ENCODE data around the gene MYO3B.

Gene MYO3B

DNA sequence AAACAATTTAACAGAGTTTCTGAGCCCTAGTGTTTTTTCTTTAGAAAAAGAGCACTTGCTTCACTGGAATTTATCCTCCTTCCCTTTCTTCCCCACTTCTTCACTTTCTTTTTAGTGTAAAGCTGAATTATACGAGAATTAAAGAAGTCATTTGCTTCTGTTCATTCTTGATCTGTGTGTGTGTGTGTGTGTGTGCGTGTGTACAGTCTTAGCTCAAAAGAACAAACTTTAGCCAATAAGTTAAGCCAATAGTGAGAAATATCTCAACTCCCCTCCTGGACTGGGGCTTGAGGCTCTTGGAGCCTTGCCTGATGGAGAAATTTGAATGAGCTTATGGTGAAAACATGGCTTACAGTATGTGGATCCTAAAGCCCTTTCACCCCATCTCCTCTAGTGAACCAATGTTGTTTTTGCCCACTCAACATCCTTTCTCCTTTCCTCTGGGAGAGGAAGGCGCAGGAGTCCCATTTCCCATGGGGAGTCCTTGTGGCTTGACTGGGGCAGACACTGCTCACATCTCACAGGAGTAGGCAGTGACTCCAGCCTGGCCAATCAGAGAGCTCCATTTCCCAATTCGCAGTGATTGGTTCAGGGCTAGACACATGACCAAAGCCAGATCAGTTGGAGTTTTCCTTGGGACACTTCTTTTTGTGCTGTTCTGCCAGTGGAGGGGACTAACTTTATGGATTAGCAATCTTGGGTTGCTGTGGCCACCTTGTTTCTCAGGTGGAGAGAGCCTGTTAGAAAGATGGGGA, 16.3 kb upstream of the MYO3B start:
- DNase-seq (ENCODE audit: low spot score): no peak
- H3K4me3 ChIP-seq: no peak overlapping the region
- TF ChIP-seq, protein P1, sequence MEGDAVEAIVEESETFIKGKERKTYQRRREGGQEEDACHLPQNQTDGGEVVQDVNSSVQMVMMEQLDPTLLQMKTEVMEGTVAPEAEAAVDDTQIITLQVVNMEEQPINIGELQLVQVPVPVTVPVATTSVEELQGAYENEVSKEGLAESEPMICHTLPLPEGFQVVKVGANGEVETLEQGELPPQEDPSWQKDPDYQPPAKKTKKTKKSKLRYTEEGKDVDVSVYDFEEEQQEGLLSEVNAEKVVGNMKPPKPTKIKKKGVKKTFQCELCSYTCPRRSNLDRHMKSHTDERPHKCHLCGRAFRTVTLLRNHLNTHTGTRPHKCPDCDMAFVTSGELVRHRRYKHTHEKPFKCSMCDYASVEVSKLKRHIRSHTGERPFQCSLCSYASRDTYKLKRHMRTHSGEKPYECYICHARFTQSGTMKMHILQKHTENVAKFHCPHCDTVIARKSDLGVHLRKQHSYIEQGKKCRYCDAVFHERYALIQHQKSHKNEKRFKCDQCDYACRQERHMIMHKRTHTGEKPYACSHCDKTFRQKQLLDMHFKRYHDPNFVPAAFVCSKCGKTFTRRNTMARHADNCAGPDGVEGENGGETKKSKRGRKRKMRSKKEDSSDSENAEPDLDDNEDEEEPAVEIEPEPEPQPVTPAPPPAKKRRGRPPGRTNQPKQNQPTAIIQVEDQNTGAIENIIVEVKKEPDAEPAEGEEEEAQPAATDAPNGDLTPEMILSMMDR (IDR thresholded peaks at IDR 0.05): no peak
- no peak overlapping the region for H3K27ac ChIP-seq

DNA sequence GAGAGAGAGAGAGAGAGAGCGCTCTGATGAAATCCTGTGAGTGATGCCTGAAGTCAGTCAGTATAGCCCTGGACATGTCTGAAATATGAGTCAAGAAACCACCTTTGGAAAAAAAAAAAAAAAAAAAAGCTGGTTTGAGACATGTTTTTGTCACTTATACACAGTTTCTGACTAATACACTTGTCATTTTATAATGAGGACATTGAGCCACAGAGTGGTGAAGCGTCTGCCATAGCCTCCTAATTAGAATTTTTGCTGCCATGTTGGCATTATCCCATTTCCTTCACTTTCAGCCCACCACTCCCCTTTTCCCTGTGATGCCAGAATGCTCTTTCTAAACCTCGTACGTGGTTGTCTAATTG, 15.7 kb upstream of the MYO3B start:
- Histone ChIP-seq H3K4me3 (no peak overlapping the region), H3K27ac (no peak overlapping the region)
- TF ChIP-seq, protein P1 (IDR thresholded peaks at IDR 0.05): no peak
- no peak for DNase-seq (ENCODE audit: low spot score)

DNA sequence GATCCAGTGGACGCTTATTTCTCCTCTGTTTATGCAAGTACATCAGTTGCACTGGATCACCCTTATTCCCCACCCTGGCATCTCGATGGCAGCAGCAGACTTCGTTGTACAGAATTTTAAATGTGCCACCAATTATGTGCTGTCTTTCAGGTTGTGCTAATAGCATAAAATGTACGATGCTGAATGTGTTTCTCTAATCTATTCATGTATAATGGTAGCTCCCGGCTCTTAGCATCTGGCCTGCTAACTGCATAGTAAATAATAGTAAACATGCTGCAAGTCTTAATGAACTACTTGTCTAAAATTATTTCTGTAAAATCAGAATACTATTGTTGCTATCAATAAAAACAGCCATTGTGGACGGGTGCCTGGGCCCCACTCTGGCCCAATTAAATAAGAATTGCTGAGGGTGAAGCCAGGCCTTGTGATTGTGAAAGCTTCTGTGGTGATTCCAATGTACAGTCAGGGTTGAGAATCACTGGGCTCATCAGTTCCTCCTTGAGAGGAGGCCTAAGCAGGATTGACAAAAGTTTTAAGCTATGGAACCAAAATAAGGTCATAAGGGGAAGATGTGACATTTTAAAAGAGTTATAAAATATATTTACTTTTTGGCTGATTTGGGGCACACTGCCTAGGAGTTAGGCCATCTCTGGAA, 14.4 kb upstream of the MYO3B start:
- H3K27ac ChIP-seq: no peak overlapping the region
- no peak for DNase-seq (ENCODE audit: low spot score)
- no peak overlapping the region for H3K4me3 ChIP-seq
- TF ChIP-seq, protein P1 (IDR thresholded peaks at IDR 0.05): no peak

DNA sequence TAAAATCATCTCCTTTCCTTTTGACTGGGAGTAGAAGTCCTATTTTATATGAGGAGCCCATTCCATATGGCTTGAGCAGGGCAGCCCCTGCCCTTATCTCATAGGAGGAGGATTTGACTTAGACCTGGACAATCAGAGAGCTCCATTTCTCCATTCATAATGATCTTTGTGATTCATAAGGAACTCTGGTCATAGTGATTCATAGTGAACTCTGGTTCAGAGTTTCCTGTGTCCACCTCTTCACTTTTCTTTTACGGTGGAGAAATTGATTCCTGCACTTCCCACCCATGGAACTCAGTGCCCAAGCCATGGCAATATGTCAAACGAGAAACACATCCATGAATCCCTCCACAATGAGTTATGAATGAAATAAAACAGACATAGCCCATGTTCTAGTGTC, 12.8 kb upstream of the MYO3B start:
- TF ChIP-seq, protein P1 (IDR thresholded peaks at IDR 0.05): no peak
- Histone ChIP-seq H3K4me3 (no peak overlapping the region), H3K27ac (no peak overlapping the region)
- no peak for DNase-seq (ENCODE audit: low spot score)

DNA sequence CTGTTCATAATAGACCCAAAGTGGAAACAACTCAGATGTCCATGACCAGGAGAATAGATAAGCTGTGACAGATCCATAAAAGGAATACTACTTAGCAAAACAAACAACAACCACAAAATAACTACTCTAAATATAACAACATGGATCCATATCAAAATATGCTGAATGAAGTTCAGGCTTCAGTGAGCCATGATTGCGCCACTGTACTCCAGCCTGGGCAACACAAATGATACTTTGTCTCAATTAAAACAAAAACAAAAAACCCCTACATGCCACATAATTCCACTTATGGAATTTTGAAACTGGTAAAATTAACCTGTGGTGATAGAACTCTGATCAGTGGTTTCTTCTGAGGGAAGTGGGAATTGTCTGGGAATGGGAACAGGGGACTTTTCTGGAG, 11.2 kb upstream of the MYO3B start:
- DNase-seq (ENCODE audit: low spot score): no peak
- TF ChIP-seq, protein P1 (IDR thresholded peaks at IDR 0.05): no peak

DNA sequence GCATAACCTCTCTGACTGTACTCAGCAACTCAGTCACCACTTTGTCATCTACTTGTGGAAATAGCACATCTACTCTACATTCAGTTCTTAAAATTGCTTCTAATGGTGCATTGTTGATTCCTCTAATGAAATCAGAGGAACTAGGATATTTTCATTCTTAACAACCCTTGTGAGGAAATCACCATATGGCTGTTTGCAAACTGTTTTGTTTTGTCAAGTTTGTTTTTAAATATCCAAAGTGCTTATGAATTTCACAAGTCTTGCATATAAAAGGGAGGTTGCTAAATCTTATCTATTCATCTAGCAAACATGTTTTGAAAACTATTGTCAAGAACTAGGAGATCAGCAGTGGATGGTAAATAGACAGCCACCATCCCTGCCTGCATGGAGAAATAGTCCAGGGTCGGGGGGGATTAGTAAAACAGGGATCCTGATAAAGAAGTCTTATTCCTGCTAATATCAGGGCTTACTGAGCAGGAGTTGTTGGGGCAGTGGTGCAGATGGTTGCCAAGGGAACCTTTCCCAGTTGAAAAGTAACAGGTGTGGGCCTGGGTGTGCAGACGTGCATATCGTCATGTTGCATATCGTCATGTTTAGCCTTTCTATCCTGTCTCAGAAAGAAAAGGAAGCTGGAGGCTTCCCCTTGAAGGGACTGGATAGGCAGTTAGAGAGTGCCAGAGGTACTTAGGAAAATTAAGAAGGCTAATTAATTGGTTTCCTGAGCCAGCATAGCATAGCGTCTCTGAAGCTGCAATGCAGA, 7.5 kb upstream of the MYO3B start:
- no peak for DNase-seq (ENCODE audit: low spot score)
- no peak overlapping the region for H3K27ac ChIP-seq
- TF ChIP-seq, protein P1 (IDR thresholded peaks at IDR 0.05): no peak
- no peak overlapping the region for H3K4me3 ChIP-seq

More for the DNA sequence above, 11.2 kb upstream of the MYO3B start:
- no peak overlapping the region for H3K27ac ChIP-seq
- no peak overlapping the region for H3K4me3 ChIP-seq

Data from coronary artery (tissue), 2 donors.